Sigmoid colon (tissue), 7 donors: Measurements from ENCODE around the gene ZNF280A. TPM values are rescaled to one million over a fixed set of nuclear protein-coding genes. Genes with fewer than 3 reads are reported as not detected.

ENCODE experiments used
- DNase-seq: peaks from one replicate; pipeline ENCODE4 v3.0.0-alpha.2; 2019
- H3K27ac ChIP-seq, 4 donors: fragments of 200-600 bp; sonication (generic); one replicate each; pipeline ENCODE4 v1.5.1; 2016 to 2019; ENCODE audit warnings: mild to moderate bottlenecking in 1 of 4
- H3K27me3 ChIP-seq, 3 donors: fragments of 200-600 bp; sonication (generic); one replicate each; pipeline ENCODE4 v1.5.1; 2019; ENCODE audit warnings: mild to moderate bottlenecking in 1 of 3
- H3K36me3 ChIP-seq, 4 donors: fragments of 200-600 bp; sonication (generic); one replicate each; pipeline ENCODE4 v1.5.1; 2016 to 2019
- H3K4me1 ChIP-seq, 4 donors: fragments of 200-600 bp; sonication (generic); one replicate each; pipeline ENCODE4 v1.5.1; 2017 to 2019
- H3K4me3 ChIP-seq, 4 donors: fragments of 200-600 bp; sonication (generic); one replicate each; pipeline ENCODE4 v1.5.1; 2017 to 2019; ENCODE audit warnings: mild to moderate bottlenecking in 2 of 4, moderate library complexity in 1 of 4
- H3K9me3 ChIP-seq, 4 donors: fragments of 200-600 bp in 3 of 4; sonication (generic) in 3 of 4; one replicate each; pipeline versions ENCODE4 v1.5.1 to v1.6.1; 2013 to 2019
- EP300 ChIP-seq, 4 donors: sonication (generic); formaldehyde crosslinking; IDR thresholded peaks; one replicate each; pipeline ENCODE4 v1.6.1; 2017; ENCODE audit warnings: antibody characterized with exemption in 4 of 4
- POLR2A ChIP-seq, 2 donors: fragments of 450-650 bp; IDR thresholded peaks; one replicate each; pipeline ENCODE4 v1.6.1; 2016; ENCODE audit warnings: antibody characterized with exemption in 2 of 2, mild to moderate bottlenecking in 2 of 2, moderate library complexity in 2 of 2
- POLR2AphosphoS5 ChIP-seq, 4 donors: sonication (generic); formaldehyde crosslinking; IDR thresholded peaks; one replicate each; pipeline ENCODE4 v1.6.1; 2017; ENCODE audit warnings: antibody characterized with exemption in 4 of 4
- WGBS, 2 donors: extraction: QIAGEN DNeasy Blood & Tissue Kit; methylation state at CpG; one replicate each; pipeline ENCODE4 v1.1.7; 2013; 5-methylcytosine and 5-hydroxymethylcytosine counted together
- intact Hi-C: fragments of 100-400 bp; cut with DNase I; formaldehyde crosslinking; loops from one replicate; pipeline ENCODE4 v1.15.1; 2023
- polyA plus RNA-seq, 3 donors: library from polyadenylated mRNA; stranded (reverse); fragments of 200-250 nt; gene quantifications; one replicate each; pipeline ENCODE4 v1.2.3, GENCODE V29; 2013
- total RNA-seq, 4 donors: library from RNA; depleted of rRNA; stranded (reverse); fragments of >200 nt; gene quantifications; one replicate each; pipeline ENCODE4 v1.1.0, GENCODE V29; 2016
- TF ChIP-seq, protein P1 (sequence below), 4 experiments: fragments of 450-650 bp in 3 of 4; fragments of 200-600 bp in 1 of 4; IDR thresholded peaks; one replicate each; pipeline ENCODE4 v1.5.1; 2016 to 2019; ENCODE audit warnings: antibody characterized with exemption in 4 of 4, mild to moderate bottlenecking in 3 of 4, moderate library complexity in 2 of 4
- donor health status: healthy with polysubstance abuse.
- donor health status: Bipolar disorder and iron deficiency.
- donor health status: healthy.

The ZNF280A gene
- total and polyA plus RNA-seq, 7 donors = not detected

DNA sequence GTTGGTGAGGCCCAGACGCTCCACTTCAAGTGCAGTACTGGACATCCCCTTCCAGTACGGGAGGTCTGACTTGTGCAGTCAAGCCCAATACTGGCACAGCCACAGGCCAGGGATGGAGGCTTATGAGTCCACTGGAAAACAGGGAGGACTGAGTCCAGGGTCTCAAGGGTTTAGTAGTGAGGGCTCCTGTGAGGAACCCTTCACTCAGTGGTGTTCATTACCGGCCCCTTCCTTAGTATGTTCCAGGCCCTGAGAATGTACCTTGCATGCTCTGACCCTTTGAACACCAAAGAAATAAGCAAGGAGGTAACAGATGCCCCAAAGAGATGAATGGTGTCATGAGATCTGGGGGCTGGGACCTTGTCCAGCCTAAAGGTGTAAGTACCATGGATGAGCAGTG, 27.2 kb upstream of the ZNF280A start:
- Histone ChIP-seq H3K27ac (no peak overlapping the region), H3K4me3 (no peak overlapping the region), H3K36me3 (no peaks in the 10 kb centered on the region), H3K9me3 (no peaks in the 10 kb centered on the region), H3K27me3 (no peaks in the 10 kb centered on the region), H3K4me1 (no peaks in the 10 kb centered on the region)
- WGBS, 2 donors = 91 to 92% methylated on average over 3 of the region's 3 CpGs
- intact Hi-C loops = no loop called here
- TF ChIP-seq POLR2AphosphoS5 (IDR thresholded peaks at IDR 0.05) = no peak
- TF ChIP-seq, protein P1, sequence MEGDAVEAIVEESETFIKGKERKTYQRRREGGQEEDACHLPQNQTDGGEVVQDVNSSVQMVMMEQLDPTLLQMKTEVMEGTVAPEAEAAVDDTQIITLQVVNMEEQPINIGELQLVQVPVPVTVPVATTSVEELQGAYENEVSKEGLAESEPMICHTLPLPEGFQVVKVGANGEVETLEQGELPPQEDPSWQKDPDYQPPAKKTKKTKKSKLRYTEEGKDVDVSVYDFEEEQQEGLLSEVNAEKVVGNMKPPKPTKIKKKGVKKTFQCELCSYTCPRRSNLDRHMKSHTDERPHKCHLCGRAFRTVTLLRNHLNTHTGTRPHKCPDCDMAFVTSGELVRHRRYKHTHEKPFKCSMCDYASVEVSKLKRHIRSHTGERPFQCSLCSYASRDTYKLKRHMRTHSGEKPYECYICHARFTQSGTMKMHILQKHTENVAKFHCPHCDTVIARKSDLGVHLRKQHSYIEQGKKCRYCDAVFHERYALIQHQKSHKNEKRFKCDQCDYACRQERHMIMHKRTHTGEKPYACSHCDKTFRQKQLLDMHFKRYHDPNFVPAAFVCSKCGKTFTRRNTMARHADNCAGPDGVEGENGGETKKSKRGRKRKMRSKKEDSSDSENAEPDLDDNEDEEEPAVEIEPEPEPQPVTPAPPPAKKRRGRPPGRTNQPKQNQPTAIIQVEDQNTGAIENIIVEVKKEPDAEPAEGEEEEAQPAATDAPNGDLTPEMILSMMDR (IDR thresholded peaks at IDR 0.05) = no peak
- no peak for TF ChIP-seq POLR2A (IDR thresholded peaks at IDR 0.05)
- no peak for DNase-seq

DNA sequence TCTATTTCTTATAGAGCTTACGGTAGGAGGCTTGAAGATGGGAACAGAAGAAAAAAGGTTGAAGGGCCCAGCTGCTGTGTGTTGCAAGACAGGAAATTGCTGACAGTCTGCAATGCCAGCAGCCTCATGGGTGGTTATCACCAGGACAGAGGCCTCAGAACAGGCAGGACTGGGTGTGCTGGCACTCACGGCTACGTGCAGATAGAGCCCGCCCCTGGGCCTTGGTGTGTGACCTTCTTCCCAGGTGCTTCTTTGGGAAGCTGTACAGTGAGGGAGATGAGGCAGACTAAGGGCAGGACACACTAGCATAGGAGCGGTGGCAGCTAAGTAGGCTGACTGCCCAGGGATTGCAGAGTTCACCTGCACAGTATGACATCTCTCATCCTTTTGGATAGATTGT, 26.4 kb upstream of the ZNF280A start:
- H3K9me3 ChIP-seq = no peaks in the 10 kb centered on the region
- 49 to 56% methylated on average over 5 of the region's 5 CpGs for WGBS, 2 donors
- H3K4me3 ChIP-seq = no peak overlapping the region
- no peak for DNase-seq
- intact Hi-C loops = no loop called here
- no peaks in the 10 kb centered on the region for H3K4me1 ChIP-seq
- TF ChIP-seq EP300 (IDR thresholded peaks at IDR 0.05) = no peak
- TF ChIP-seq POLR2A (IDR thresholded peaks at IDR 0.05) = no peak
- TF ChIP-seq, protein P1 (IDR thresholded peaks at IDR 0.05) = no peak
- no peak for TF ChIP-seq POLR2AphosphoS5 (IDR thresholded peaks at IDR 0.05)
- H3K36me3 ChIP-seq = no peaks in the 10 kb centered on the region
- no peaks in the 10 kb centered on the region for H3K27me3 ChIP-seq
- no peak overlapping the region for H3K27ac ChIP-seq

DNA sequence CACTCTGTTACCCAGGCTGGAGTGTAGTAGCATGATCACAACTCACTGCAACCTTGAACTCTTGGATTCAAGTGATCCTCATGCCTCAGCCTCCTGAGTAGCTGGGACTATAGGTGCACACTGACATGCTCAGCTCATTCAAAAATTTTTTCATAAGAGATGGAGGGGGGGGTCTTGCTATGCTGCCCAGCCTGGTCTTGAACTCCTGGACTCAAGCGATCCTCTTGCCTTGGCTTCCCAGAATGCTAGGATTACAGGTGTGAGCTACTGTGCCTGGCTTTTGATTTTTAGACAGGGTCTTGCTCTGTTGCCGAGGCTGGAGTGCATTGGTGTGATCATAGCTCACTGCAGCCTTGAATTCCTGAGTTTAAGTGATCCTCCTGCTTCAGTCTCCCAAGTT, 25.0 kb upstream of the ZNF280A start:
- Histone ChIP-seq H3K4me1 (no peaks in the 10 kb centered on the region), H3K36me3 (no peaks in the 10 kb centered on the region), H3K27me3 (no peaks in the 10 kb centered on the region), H3K9me3 (no peaks in the 10 kb centered on the region), H3K4me3 (no peak overlapping the region), H3K27ac (no peak overlapping the region)
- intact Hi-C loops = no loop called here
- no peak for DNase-seq
- WGBS, 2 donors = 64 to 80% methylated on average over 2 of the region's 2 CpGs
- TF ChIP-seq, protein P1 (IDR thresholded peaks at IDR 0.05) = no peak
- TF ChIP-seq POLR2A (IDR thresholded peaks at IDR 0.05) = no peak
- TF ChIP-seq POLR2AphosphoS5 (IDR thresholded peaks at IDR 0.05) = no peak
- TF ChIP-seq EP300 (IDR thresholded peaks at IDR 0.05) = no peak

DNA sequence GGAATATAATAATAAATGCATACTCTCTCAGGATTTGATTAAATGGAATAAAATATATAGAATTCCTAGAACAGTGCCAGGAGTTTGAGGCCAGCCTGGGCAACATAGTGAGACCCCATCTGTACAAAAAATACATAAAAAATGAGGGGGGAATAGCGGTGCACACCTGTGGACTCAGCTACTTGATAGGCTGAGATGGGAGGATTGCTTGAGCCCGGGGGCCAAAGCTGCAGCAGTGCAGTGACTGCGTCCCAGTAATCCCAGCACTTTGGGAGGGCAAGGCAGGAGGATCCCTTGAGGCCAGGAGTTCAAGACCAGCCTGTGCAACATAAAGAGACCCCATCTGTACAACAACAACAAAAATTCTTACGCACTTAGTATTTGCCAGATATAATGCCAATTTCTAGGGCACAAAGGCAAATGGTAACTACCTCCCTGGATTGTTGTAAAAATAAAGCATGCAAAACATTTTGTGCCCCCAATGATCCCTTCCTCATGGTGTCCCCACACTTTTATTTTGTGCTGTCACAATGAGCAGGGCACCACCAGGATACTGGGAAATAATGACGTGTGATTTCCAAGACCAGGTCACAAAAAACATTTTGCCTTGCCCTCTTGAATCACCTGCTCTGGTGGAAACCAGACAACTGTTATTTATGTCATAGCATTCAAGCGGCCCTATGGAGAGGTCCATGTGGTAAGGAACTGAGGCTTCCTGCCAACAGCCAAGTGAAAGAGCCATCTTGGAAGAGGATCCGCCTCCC, 18.3 kb upstream of the ZNF280A start:
- Histone ChIP-seq H3K4me3 (no peak overlapping the region), H3K27ac (no peak overlapping the region), H3K27me3 (no peaks in the 10 kb centered on the region), H3K36me3 (no peaks in the 10 kb centered on the region), H3K4me1 (no peaks in the 10 kb centered on the region), H3K9me3 (peaks cover 0 to 3% (median 0%) of the 10 kb centered on the region in 4 donors)
- TF ChIP-seq, protein P1 (IDR thresholded peaks at IDR 0.05) = no peak
- TF ChIP-seq EP300 (IDR thresholded peaks at IDR 0.05) (no peak), POLR2AphosphoS5 (IDR thresholded peaks at IDR 0.05) (no peak), POLR2A (IDR thresholded peaks at IDR 0.05) (no peak)
- intact Hi-C loops = no loop called here
- WGBS, 2 donors = 82 to 89% methylated on average over 7 of the region's 7 CpGs
- no peak for DNase-seq

DNA sequence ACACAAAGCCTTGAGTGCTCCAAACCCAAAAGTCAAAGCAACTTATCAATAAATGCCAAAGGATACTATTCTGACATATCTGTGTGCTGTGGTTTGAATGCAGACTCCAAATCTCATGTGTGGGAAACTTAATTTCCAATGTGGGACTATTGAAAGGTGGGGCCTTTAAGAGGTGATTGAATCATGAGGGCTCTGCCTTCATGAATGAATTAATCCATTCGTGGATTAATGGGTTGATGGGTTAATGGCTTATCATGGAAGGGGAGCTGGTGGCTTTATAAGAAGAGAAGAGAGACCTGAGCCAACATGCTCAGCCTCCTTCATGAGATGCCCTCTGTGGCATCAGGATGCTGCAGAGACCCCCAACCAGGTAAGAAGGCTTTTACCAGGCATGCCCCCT, 16.8 kb upstream of the ZNF280A start:
- intact Hi-C loops = no loop called here
- DNase-seq = no peak
- Histone ChIP-seq H3K27ac (no peak overlapping the region), H3K4me3 (no peak overlapping the region), H3K27me3 (no peaks in the 10 kb centered on the region), H3K9me3 (peaks cover 0 to 3% (median 0%) of the 10 kb centered on the region in 4 donors), H3K36me3 (no peaks in the 10 kb centered on the region), H3K4me1 (no peaks in the 10 kb centered on the region)
- TF ChIP-seq POLR2A (IDR thresholded peaks at IDR 0.05) (no peak), POLR2AphosphoS5 (IDR thresholded peaks at IDR 0.05) (no peak), EP300 (IDR thresholded peaks at IDR 0.05) (no peak)
- TF ChIP-seq, protein P1 (IDR thresholded peaks at IDR 0.05) = no peak
- 23 to 52% methylated on average over 1 of the region's 1 CpG for WGBS, 2 donors
